ENCODE data around the gene ADD2.

ADD2 gene

DNA sequence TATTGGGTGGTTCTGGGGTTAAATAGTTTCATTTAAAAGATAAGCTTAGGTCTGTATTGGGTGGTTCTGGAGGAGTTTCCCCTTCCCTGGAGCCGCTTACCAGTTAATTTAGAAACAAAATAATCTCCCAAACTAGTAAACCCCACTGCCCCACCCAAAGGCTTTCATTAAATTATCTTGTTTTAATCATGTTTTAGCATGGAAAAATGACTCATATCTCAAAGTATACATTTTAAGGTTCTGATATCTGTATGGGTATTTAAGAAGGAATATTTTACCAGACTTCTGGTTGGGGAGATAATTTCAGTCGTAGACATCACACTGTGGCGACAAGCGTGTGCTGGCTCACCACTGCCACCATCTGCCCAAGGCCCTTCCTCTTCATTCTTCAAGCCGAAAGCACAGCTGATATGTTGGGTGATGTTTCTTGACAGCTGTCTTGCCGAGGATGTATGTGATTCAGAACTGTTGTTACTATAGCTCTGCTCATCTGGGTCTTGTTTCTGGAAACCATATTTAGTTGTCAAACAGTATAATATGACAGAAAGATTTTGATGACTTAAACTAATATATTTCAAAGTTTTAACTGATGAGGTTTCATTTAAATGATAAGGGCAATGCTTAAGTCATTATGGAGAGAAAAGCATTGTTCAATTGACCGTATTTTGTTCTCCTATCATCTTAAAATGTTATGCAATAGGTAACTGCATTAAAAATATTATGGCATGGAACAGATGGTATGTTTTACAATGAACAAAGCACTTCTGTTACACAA is 17.3 kb upstream of the ADD2 start:
- peak; percentile 55 for DNase-seq (ENCODE audit: low spot score)

DNA sequence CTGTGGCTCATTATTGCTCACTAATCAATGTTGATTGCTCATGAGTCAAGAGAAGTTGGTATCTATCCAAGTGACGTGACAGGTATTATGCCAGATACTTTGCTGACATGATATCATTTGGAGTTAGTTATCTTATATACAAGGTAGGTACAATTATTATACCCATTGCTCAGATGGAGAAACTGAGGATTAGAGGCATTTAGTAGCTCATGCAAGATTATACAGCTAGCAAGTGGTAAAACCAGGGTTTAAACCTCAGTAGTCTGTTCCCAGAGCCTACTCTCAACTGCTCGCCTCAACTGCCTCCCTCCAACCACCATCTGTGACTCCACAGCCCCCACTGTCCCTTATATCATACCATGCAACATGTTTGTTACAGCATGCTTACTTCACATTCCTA is 16.3 kb upstream of the ADD2 start:
- no peak for DNase-seq (ENCODE audit: low spot score)

DNA sequence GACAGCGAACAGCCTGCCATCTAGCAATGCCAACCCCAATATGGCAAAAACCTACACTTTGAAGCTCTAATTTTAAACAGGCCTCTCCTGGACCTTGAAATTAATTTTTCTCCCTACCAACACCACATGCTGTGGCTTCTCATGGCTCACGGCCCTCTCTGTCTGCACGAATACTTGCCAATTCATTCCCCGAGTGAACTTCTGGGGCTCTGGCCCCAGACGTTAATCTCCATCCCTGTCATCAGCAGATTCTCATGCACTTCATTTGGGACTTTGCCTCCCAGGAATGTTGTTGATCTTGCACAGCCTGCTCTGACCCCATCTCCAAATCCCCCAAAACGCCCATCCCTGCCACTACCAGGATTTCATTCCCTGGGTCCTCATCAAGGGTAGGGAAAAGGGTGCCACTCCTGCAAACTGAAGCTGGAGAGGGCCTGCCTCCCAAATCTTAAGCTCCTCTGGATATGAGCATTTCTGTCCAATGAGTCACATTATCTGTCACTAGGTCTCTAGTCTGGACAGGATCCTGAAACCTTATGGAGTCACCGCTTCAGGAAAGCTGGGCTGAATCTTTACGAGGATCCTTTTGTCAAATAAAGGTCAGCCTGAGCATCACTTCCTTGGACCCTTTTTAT is 12.0 kb upstream of the ADD2 start:
- DNase-seq (ENCODE audit: low spot score): no peak

DNA sequence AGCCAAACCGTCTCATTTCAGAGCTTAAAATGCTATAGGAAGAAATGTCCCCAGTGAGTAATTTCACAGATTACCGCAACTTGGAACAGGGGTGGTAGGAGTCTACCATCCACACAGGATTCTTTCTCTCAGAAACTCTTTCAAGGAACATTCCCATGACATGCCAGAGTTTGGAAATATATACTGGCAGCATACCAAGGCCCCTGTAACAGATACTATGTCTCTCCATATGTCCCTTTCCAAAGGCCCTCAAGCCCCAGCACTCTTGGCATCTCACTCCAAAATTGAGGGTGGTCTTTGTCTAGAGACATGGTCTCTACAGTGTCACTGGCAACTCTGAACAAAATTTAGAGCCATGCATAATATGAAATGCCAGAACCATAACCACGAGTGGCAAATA is 11.5 kb upstream of the ADD2 start:
- no peak for DNase-seq (ENCODE audit: low spot score)

DNA sequence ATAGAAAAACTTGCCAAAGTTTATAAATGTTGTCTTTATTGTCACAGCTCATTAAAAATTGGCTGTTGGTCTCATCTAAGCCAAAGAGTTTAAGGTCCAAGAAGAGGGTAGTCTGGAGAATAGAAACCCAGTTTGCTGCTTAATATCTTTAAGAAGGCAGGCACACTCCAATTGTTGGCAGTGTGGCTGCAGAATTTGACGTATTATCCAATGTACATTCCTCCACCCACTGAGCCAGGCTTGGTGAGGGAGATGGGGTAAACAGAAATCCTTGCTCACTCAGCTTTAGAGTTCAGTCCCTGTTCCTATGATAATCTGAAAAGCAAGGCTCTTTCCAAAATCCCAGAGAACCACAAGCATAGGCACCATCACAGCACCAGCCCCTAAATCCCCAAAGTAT is 10.7 kb upstream of the ADD2 start:
- DNase-seq (ENCODE audit: low spot score): no peak

DNA sequence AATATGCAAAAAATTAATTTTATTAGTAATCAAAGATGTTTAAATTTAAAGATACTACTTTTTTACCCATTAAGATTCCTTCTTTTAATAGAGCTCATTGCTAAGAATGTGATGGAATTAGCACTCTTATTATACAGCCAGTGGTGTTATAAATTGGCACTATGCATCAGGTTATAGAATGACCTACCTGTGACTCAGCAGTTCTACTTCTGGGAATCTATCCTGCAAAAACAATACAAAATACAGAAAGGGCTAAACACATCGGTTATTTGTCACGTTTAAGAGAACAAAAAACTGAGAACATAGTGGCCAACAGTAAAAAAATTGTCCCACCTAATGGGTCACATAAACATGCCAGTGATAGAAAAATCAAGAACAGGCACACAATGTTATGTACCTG is 9.4 kb upstream of the ADD2 start:
- no peak for DNase-seq (ENCODE audit: low spot score)

DNA sequence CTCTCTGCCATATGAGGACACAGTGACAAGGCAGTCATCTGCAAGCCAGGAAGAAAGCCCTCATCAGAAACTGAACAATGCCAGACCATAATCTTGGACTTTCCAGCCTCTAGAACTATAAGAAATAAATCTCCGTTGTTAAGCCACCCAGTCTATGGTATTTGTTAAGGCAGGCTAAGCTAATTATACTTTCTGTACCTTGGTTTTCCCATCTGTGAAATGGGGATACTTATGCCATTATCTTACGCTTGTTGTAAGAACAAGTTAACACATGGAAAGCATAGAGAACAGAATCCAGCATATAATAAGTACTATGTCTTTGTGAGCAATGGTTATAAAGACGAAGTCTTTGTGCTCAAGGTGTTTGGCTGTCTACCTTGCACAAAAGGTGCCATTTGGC is 8.3 kb upstream of the ADD2 start:
- DNase-seq (ENCODE audit: low spot score): no peak

DNA sequence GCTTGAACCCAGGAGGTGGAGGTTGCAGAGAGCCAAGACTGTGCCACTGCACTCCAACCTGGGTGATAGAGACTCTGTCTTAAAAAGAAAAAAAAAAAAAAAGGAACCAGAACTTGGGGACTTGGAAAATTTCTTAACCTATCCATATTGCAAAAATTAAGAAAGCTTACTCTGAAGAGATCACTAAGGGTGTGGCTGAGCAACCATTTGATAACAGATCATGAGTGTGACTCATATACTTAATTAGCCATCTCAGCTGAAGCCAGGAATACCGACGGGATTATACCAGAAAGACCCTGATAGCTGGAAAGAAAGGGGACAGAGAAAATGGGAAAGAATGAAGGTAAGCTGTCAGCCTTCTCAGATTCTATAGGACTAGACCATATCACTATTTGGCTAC is 7.1 kb upstream of the ADD2 start:
- no peak for DNase-seq (ENCODE audit: low spot score)

DNA sequence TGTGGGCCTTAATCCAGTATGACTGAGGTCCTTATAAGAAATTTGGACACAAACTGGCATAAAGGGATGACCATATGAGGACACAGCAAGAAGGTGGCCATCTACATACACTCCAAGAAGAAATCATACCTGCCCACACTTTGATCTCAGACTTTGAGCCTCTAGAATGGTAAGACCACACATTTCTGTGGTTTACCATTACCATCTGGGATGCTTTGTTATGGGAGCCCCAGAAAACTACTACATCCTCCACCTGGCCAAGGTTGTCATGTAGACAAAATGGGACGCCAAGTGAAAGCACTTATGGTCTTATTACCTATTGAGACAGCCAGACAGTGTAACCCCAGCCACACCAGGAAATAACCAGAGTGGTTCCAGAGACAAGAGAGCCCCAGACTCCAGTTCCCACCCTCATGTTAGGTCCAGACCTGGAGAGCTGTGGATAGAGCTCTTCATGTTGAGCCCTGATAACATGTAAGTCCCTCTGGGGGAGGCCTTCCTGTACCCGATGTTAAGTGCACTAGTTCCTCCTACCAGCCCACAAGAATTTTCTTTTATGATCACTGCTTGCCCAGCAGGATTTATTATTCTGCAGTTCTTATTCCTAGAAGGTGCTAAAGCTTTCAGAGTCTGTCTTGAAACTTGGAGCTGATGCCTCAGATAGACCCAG is 4.6 kb upstream of the ADD2 start:
- no peak for DNase-seq (ENCODE audit: low spot score)

DNA sequence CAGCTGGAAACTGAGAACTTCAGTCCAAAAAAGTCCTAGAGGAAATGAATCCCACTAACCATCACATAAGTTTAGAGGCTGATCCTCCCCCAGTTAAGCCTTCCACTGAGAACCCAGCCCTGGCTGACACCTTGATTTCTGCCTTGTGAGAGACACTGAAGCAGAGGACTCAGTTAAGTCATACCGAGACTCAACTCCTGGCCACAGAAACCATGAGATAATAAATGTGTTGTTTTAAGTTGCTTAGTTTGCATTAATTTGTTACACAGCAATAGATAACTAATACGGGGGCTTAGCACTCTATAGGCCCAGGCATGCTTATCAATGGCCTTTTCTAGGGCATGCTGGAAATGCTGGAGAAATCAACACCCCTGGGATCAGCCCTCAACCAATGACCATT is 3.4 kb upstream of the ADD2 start:
- no peak for DNase-seq (ENCODE audit: low spot score)

DNA sequence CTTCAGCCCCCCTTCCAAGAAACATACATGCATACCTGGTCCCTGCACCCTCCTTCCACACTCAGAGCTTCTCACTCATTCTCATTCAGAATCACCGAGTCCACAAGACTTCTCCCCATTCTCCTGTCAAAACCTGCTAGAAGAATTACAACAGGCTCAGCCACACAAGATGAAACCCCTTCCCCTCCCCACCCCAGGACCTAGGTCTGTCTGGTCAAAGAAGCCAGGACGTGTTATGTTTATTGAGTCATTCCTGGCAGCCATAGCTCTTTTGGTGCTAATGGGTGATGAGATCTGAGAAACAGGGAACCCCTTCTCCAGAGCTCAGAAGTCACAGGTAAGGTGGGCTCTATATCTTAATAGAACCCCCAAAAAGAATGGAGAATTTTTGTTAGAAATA is 1.4 kb upstream of the ADD2 start:
- no peak for DNase-seq (ENCODE audit: low spot score)

DNA sequence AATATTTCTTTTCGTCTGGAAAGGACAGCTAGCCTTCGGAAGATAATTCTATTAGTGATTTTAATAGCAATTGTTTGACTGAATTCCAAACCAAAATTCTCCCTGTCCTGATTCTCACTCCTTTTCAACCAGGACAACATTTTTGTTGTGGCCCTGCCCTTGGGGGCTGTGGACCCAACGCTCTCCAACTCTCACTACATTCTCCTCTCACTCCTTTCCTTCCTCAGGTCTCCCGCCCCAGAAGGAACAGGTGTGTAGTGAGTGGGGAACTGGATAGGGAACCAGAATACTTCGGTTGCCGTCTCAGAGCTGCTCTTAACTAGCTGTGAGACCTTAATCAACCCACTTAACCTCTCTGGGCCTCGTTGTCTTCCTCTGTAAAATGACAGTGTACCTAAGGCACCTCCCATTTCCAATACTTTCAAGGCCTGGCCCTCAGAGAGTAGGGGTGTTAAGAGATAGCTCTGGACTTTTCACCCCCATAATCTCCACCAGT is 638 bp upstream of the ADD2 start:
- no peak for DNase-seq (ENCODE audit: low spot score)

DNA sequence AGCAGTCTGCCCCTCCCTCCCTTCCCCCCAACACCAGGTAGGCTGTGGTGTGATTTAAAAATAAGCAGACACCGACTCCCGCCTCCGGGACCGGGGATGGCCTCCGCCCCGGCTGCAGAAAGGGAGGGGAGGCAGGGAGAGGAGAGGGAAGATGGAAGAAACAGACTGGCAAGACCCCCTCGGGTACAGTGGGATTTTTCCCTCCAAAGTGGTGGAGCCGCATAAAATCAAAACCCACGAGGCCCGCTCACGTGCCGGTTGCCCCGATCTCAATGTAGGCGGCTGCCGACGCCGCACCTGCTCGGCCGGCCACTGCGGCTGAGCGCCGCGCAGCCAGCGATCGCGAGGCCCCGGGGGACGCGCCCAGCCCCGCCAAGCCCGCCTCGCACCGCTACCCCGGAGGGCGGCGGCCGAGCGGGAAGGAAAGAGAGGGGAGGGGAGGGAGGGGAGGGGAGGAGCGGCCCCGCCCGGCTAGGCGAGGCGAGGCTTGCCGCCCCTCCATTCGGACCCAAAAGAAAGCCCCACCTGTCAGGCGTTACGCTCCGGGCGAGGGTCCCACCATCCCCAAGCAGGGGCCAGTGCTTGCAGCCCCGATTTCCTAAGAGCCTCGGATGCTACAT is 811 bp downstream of the ADD2 start:
- DNase-seq (ENCODE audit: low spot score): no peak

DNA sequence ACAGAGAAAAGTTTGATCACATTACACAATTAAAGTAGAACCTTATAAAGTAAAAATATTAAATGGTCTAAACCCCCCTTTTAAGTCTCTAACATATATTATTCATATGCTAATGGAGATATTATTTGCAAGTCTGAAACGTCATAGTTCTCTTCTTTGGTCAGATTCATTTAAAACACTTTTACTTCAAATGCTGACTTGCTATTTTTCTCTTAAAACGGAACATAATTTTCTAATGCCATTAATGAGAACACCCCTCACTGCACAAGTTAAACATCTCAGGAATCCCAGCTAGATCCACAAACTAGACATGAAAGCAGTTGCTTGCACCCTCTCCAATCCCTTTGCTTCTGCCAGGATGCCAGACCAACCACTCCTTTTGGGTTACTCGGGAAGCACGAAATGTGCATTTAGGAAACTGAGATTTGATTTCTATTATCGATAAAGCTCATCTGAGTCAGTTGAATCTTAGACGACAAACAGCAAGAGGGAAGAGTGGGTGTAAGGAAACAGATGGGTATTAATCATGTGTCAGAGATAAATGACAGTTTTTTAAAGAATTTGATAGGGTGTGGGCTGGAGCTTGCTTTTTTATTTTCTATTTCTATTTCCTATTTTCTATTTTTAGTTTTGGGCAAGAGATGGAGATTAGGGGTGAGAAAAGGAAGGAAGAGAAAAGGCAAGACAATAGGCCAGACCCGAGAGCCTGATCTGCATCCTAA is 1.5 kb downstream of the ADD2 start:
- no peak for DNase-seq (ENCODE audit: low spot score)

DNA sequence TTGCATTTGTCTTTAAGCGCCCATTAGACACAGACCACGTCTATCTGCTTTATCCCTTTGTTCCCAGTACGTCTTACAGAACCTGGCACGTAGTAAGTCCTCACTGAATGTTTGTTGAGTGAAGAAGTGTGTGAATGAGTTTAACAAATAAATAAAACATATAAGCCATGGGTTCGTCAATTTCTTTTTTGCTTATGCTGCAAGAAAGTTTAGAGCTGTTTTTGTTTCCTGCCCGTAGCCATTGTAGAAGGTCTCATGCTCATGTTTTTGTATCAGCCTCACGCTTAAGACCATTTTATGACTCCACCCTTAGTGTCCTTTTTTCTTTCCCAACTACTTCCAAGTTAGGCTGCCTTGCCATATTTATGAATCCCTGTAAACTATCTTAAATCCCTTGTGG is 2.5 kb downstream of the ADD2 start:
- no peak for DNase-seq (ENCODE audit: low spot score)

DNA sequence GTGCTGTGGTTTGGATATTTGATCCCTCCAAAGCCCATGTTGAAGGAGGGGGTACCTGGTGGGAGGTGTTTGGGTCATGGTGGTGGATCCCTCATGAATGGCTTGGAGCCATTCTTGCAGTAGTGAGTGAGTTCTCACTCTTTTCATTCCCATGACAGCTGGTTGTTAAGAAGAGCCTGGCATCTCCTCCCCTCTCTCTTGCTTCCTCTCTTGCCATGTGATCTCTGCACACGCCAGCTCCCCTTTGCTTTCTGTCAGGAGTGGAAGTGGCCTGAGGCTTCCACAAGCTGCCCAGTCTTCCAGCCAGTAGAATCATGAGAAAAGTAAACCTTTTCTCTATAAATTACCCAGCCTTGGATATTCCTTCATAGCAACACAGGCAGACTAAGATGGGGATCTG is 8.6 kb downstream of the ADD2 start:
- DNase-seq (ENCODE audit: low spot score): no peak

DNA sequence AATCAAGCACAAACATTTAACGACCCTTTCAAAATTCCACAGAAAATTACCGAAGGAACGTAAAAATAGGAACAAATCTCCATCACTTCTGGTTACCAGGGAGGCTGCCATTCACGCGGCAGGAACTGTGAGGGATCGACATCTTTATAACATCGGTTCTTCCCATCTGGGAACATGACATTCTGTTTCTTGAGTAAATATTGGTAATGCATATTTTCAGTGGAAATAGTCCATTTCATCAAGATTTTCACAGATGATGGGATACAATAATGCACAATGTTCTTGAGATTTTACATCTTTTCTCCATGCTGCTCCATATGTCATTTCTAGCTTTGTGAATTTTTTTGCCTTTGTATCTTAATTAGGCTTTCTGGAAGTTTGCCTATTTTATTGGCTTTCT is 10.0 kb downstream of the ADD2 start:
- no peak for DNase-seq (ENCODE audit: low spot score)

DNA sequence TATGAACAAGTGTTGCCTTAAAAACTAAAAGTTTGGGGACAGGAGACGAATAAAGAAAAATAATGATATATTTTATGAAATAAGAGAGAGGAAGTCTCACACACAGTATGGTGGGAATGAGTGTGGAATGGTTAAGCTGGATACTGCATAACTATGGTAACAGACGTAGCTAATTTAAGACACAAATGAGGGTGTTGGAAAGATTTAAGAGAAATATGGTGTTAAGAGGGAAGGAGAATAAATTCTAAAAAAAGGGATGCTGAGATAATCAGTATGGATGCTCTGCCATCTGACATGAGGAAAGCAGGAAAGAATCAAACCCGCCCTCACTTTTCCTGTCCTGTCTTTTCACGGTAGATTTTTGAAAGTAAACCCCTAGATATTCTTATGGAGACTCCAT is 10.6 kb downstream of the ADD2 start:
- no peak for DNase-seq (ENCODE audit: low spot score)

DNA sequence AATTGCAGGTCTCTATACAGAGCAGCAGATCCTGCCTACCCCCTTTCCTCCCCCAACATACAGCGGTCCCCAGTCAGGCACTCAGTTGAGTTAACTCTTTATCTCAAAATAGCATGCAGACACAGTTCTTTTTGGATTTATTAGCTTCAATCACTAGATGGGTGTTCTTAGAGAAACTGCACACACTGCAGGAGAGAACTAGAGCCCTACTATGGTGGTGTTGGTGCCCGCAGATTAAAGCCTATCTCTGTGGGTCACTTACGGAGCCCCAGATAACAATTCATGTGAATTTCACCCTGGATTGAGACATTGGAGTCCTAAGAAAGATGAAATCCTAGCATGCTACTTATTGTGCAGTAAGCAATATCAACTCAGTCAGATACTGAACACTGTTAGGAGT is 11.9 kb downstream of the ADD2 start:
- DNase-seq (ENCODE audit: low spot score): no peak

DNA sequence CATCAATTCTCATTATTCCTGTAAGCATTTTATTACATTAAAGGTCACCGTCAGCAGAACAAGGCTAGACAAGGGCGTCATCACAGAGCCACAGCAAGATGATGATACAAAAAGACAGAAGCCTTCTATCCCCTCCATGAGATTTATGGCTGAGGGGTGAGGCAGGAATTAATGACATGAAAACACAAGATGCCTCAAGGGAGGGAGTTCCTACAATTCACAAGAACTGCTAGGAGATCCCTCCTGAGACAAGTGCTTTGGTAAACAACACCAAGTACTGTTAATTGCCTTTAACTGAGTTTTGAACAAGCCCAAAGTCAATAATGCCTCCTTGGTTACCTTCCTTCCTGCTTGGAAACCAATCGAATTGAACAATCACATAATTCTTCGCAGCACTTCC is 14.1 kb downstream of the ADD2 start:
- no peak for DNase-seq (ENCODE audit: low spot score)

DNA sequence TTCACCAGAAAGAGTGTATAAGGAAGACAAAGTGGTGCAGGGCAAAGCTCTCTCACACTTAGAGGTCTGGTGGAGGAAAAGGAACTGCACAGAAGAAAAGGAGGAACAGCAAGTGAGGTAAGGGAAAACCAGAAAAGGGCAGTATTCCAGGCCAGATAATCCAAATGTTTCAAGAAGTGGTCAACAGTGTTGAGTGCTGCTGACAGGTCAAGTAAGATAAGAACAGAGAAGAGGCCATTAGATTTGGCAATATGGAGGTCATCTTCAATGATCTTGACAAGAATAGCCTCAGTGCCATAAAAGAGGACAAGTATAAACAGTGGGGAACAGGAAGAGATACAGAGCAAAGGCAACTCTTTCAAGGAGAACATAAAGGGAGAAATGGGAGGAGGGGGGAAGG is 15.0 kb downstream of the ADD2 start:
- DNase-seq (ENCODE audit: low spot score): no peak

DNA sequence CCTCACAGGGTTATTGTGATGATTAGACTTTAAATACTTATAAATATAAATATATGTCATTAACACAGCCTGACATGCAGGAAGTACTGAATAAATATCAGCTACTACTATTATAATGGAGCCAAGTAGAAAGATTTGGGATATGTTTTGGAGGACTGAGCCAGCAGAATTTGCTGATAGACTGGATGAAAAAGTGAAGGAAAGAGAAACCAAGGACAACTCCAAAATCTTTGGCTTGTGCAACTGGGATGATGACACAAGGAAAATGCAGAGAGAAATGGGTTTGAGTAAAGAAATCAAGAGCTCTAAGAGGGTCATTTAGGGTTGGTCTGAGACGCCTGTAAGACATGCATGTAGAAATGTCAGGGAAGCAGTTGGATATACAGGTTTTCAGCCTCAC is 15.6 kb downstream of the ADD2 start:
- no peak for DNase-seq (ENCODE audit: low spot score)
